HG03439 (cell line): Measurements from ENCODE around the gene CMYA5.
"Not testable (repeated sequence)": the region's sequence is repeated elsewhere in the genome, so short reads cannot be mapped to it uniquely, and the experiment has no call there.

ENCODE experiments used
- ATAC-seq: cut with Tn5 transposase; IDR thresholded peaks from one replicate; pipeline ENCODE4 v1.9.1; 2021; ENCODE audit warnings: mild to moderate bottlenecking, moderate library complexity; ENCODE audit not compliant: unreplicated experiment

Gene CMYA5

GRCh38 chr5:79746642-79747569, 57.3 kb downstream of the CMYA5 start:
- ATAC-seq: no peak

GRCh38 chr5:79750611-79751510, 61.2 kb downstream of the CMYA5 start:
- ATAC-seq: no peak

- no peak for ATAC-seq
Measured at GRCh38 chr5:79753092-79753491, 63.5 kb downstream of the CMYA5 start.

- ATAC-seq: no peak
Measured at GRCh38 chr5:79753877-79754645, 64.4 kb downstream of the CMYA5 start.

GRCh38 chr5:79754865-79755555, 65.4 kb downstream of the CMYA5 start:
- ATAC-seq: no peak

- ATAC-seq: no peak
Measured at GRCh38 chr5:79756076-79756475, 66.4 kb downstream of the CMYA5 start.

GRCh38 chr5:79759436-79759835, 69.8 kb downstream of the CMYA5 start:
- ATAC-seq: no peak

- ATAC-seq: no peak
Measured at GRCh38 chr5:79759848-79760247, 70.2 kb downstream of the CMYA5 start.

- no peak for ATAC-seq
Measured at GRCh38 chr5:79762929-79763328, 73.3 kb downstream of the CMYA5 start.

GRCh38 chr5:79764147-79764546, 74.5 kb downstream of the CMYA5 start:
- ATAC-seq: not testable (repeated sequence)

GRCh38 chr5:79771387-79771786, 81.8 kb downstream of the CMYA5 start:
- ATAC-seq: no peak

- no peak for ATAC-seq
Measured at GRCh38 chr5:79772651-79773050, 83.0 kb downstream of the CMYA5 start.

- ATAC-seq: no peak
Measured at GRCh38 chr5:79773612-79774011, 84.0 kb downstream of the CMYA5 start.

GRCh38 chr5:79774171-79774854, 84.7 kb downstream of the CMYA5 start:
- ATAC-seq: no peak

- ATAC-seq: no peak
Measured at GRCh38 chr5:79774855-79775237, 85.2 kb downstream of the CMYA5 start.

GRCh38 chr5:79784741-79785140, 95.1 kb downstream of the CMYA5 start:
- not testable (repeated sequence) for ATAC-seq

GRCh38 chr5:79785983-79786382, 96.3 kb downstream of the CMYA5 start:
- ATAC-seq: no peak

- ATAC-seq: no peak
Measured at GRCh38 chr5:79787448-79787847, 97.8 kb downstream of the CMYA5 start.

- no peak for ATAC-seq
Measured at GRCh38 chr5:79791843-79792242, 102.2 kb downstream of the CMYA5 start.

GRCh38 chr5:79792463-79792862, 102.8 kb downstream of the CMYA5 start:
- no peak for ATAC-seq
